Thyroid gland (tissue), 4 donors: ENCODE data around the gene DCP1B.
"Not testable (repeated sequence)": the region's sequence is repeated elsewhere in the genome, so short reads cannot be mapped to it uniquely, and the experiment has no call there.

Experiments
- CTCF ChIP-seq, 6 experiments: fragments of 200-600 bp in 3 of 6; fragments of 450-650 bp in 3 of 6; sonication (generic) in 3 of 6; IDR thresholded peaks; one replicate each; pipeline ENCODE4 v1.5.1; 2016 to 2019; ENCODE audit warnings: antibody characterized with exemption in 6 of 6, mild to moderate bottlenecking in 2 of 6, inconsistent platforms in 1 of 6, moderate library complexity in 1 of 6
- POLR2A ChIP-seq, 2 donors: fragments of 450-650 bp; IDR thresholded peaks; one replicate each; pipeline ENCODE4 v1.6.1; 2017; ENCODE audit warnings: antibody characterized with exemption in 2 of 2, mild to moderate bottlenecking in 2 of 2, moderate library complexity in 1 of 2

GRCh38 chr12:1945502-1945901 lies 58.8 kb downstream of the DCP1B start:
- not testable (repeated sequence) for TF ChIP-seq CTCF, POLR2A (IDR thresholded peaks at IDR 0.05)
